ENCODE results near the gene TBX15.

Gene TBX15

GRCh38 chr1:118990513-118991152 is 2.5 kb upstream of the TBX15 start:
- Histone ChIP-seq H3F3A (ENCODE audit: insufficient read depth, low read length) (no peaks in the 10 kb centered on the region), H3K36me3 (replicated peaks; ENCODE audit: insufficient read depth, low read length) (no peaks in the 10 kb centered on the region), H3K4me3 (ENCODE audit: low read length) (no peak overlapping the region), H3K79me2 (ENCODE audit: low read length) (no peaks in the 10 kb centered on the region), H3K4me2 (ENCODE audit: low read depth, low read length) (no peak overlapping the region), H3K27me3 (replicated peaks; ENCODE audit: insufficient read depth, low read length) (no peaks in the 10 kb centered on the region), H3K27ac (ENCODE audit: low read length) (no peak overlapping the region), H3K9ac (ENCODE audit: low read length) (no peak overlapping the region), H3K9me3 (replicated peaks; ENCODE audit: insufficient read depth, low read length) (no peaks in the 10 kb centered on the region), H4K20me1 (ENCODE audit: insufficient read depth, low read length) (no peaks in the 10 kb centered on the region), H3K4me1 (ENCODE audit: low read length) (0 out of 2 replicates have a peak, but pooled peaks cover 4% of the 10 kb centered on the region), H2AFZ (ENCODE audit: low read length) (no peak overlapping the region), H3K9me2 (replicated peaks; ENCODE audit: insufficient read depth, low read length) (no peaks in the 10 kb centered on the region)
- TF ChIP-seq EZH2phosphoT487 (IDR thresholded peaks at IDR 0.05; ENCODE audit: low read length) (no peak), CTCF (IDR thresholded peaks at IDR 0.05; ENCODE audit: low read length) (no peak), EZH2 (optimal IDR thresholded peaks at IDR 0.05; ENCODE audit: low read depth, low read length) (no peak)
- no peak for DNase-seq

GRCh38 chr1:118989878-118990378 is 1.8 kb upstream of the TBX15 start:
- no peak overlapping the region for H2AFZ ChIP-seq (ENCODE audit: low read length)
- H3K9me3 ChIP-seq (replicated peaks; ENCODE audit: insufficient read depth, low read length), result no peaks in the 10 kb centered on the region
- H3K9ac ChIP-seq (ENCODE audit: low read length), result no peak overlapping the region
- H3K4me3 ChIP-seq (ENCODE audit: low read length), result no peak overlapping the region
- H4K20me1 ChIP-seq (ENCODE audit: insufficient read depth, low read length), result no peaks in the 10 kb centered on the region
- H3F3A ChIP-seq (ENCODE audit: insufficient read depth, low read length), result no peaks in the 10 kb centered on the region
- no peak for TF ChIP-seq CTCF (IDR thresholded peaks at IDR 0.05; ENCODE audit: low read length)
- TF ChIP-seq EZH2 (optimal IDR thresholded peaks at IDR 0.05; ENCODE audit: low read depth, low read length), result no peak
- no peak for TF ChIP-seq EZH2phosphoT487 (IDR thresholded peaks at IDR 0.05; ENCODE audit: low read length)
- no peaks in the 10 kb centered on the region for H3K79me2 ChIP-seq (ENCODE audit: low read length)
- H3K36me3 ChIP-seq (replicated peaks; ENCODE audit: insufficient read depth, low read length), result no peaks in the 10 kb centered on the region
- no peak for DNase-seq
- no peak overlapping the region for H3K27ac ChIP-seq (ENCODE audit: low read length)
- H3K9me2 ChIP-seq (replicated peaks; ENCODE audit: insufficient read depth, low read length), result no peaks in the 10 kb centered on the region
- no peaks in the 10 kb centered on the region for H3K27me3 ChIP-seq (replicated peaks; ENCODE audit: insufficient read depth, low read length)
- H3K4me1 ChIP-seq (ENCODE audit: low read length), result no peaks in the 10 kb centered on the region
- no peak overlapping the region for H3K4me2 ChIP-seq (ENCODE audit: low read depth, low read length)

- Histone ChIP-seq H3K4me3 (ENCODE audit: low read length) (no peak overlapping the region), H2AFZ (ENCODE audit: low read length) (no peak overlapping the region), H4K20me1 (ENCODE audit: insufficient read depth, low read length) (no peaks in the 10 kb centered on the region), H3K27me3 (replicated peaks; ENCODE audit: insufficient read depth, low read length) (no peaks in the 10 kb centered on the region), H3K4me2 (ENCODE audit: low read depth, low read length) (no peak overlapping the region), H3K9me3 (replicated peaks; ENCODE audit: insufficient read depth, low read length) (no peaks in the 10 kb centered on the region), H3K79me2 (ENCODE audit: low read length) (no peaks in the 10 kb centered on the region), H3K9me2 (replicated peaks; ENCODE audit: insufficient read depth, low read length) (no peaks in the 10 kb centered on the region), H3F3A (ENCODE audit: insufficient read depth, low read length) (no peaks in the 10 kb centered on the region), H3K9ac (ENCODE audit: low read length) (no peak overlapping the region), H3K36me3 (replicated peaks; ENCODE audit: insufficient read depth, low read length) (no peaks in the 10 kb centered on the region), H3K4me1 (ENCODE audit: low read length) (no peaks in the 10 kb centered on the region), H3K27ac (ENCODE audit: low read length) (no peak overlapping the region)
- TF ChIP-seq EZH2 (optimal IDR thresholded peaks at IDR 0.05; ENCODE audit: low read depth, low read length), result no peak
- no peak for DNase-seq
Observed at GRCh38 chr1:118989006-118989815, 1.1 kb upstream of the TBX15 start.
